K562 (cell line): ENCODE results near the gene MPC2. TPM values are rescaled to one million over a fixed set of nuclear protein-coding genes. Genes with fewer than 3 reads are reported as not detected.

Experiments
- ARID1B ChIP-seq: fragments of 450-650 bp; IDR thresholded peaks from 2 replicates; pipeline ENCODE4 v1.6.1; 2016; ENCODE audit warnings: antibody characterized with exemption, mild to moderate bottlenecking, inconsistent platforms
- ASH1L ChIP-seq: fragments of 450-650 bp; IDR thresholded peaks from 2 replicates; pipeline ENCODE4 v1.6.1; 2018; ENCODE audit warnings: borderline replicate concordance, mild to moderate bottlenecking, low read depth; ENCODE audit not compliant: partially characterized antibody
- ATF7 ChIP-seq: fragments of 450-650 bp; IDR thresholded peaks from 2 replicates; pipeline ENCODE4 v1.7.1; 2014; ENCODE audit warnings: mild to moderate bottlenecking, moderate library complexity
- HDAC3 ChIP-seq: fragments of 450-650 bp; IDR thresholded peaks from 2 replicates; pipeline ENCODE4 v1.6.1; 2018; ENCODE audit warnings: borderline replicate concordance, mild to moderate bottlenecking, moderate library complexity; ENCODE audit not compliant: partially characterized antibody
- KLF16 ChIP-seq: IDR thresholded peaks from 2 replicates; pipeline ENCODE4 v1.6.1; 2016; ENCODE audit warnings: antibody characterized with exemption
- NFE2L1 ChIP-seq: fragments of 450-650 bp; IDR thresholded peaks from 2 replicates; pipeline ENCODE4 v1.6.1; 2016; ENCODE audit warnings: missing genetic modification characterization, low read depth, mild to moderate bottlenecking, missing compliant biosample characterization, moderate library complexity, borderline replicate concordance
- POLR2B ChIP-seq: fragments of 450-650 bp; IDR thresholded peaks from 2 replicates; pipeline ENCODE4 v1.6.1; 2018; ENCODE audit warnings: low read depth; ENCODE audit not compliant: partially characterized antibody
- RCOR1 ChIP-seq, 2 experiments: IDR thresholded peaks; 2 replicates each; pipeline ENCODE4 v1.6.1; 2012; ENCODE audit warnings: low read depth in 2 of 2, low read length in 2 of 2, borderline replicate concordance in 1 of 2, improper control_type of control experiment in 1 of 2
- STAT6 ChIP-seq: sonication (generic); formaldehyde crosslinking; IDR thresholded peaks from 2 replicates; pipeline ENCODE4 v1.8.1; 2023; ENCODE audit warnings: mild to moderate bottlenecking, missing genetic modification reagents
- TAL1 ChIP-seq: fragments of 450-650 bp; IDR thresholded peaks from 2 replicates; pipeline ENCODE4 v1.6.1; 2016; ENCODE audit warnings: mild to moderate bottlenecking
- ZFX ChIP-seq: sonication (generic); formaldehyde crosslinking; IDR thresholded peaks from 2 replicates; pipeline ENCODE4 v1.8.0; 2022; ENCODE audit warnings: mild to moderate bottlenecking, missing genetic modification reagents, moderate library complexity
- ZSCAN29 ChIP-seq: fragments of 450-650 bp; IDR thresholded peaks from 2 replicates; pipeline ENCODE4 v1.6.1; 2017
- polyA plus RNA-seq, 8 experiments: library from polyadenylated mRNA; depleted of rRNA in 4 of 8; stranded (reverse) in 5 of 8; unstranded in 3 of 8; fragments of >200 nt; fragmentation: Nextera tagmentation in 2 of 8; fragmentation: Illumina TruSeq in 1 of 8; extraction: Ambion mirVana in 2 of 8; extraction: Trizol in 1 of 8; gene quantifications; 2 replicates each; pipeline versions ENCODE4 v1.2.1 to v1.2.3, GENCODE V29; 2011 to 2014; ENCODE audit warnings: inconsistent platforms in 1 of 8, missing spikeins in 1 of 8
- total RNA-seq, 7 experiments: library from RNA; depleted of rRNA in 6 of 7; stranded (reverse); fragments of >200 nt in 6 of 7; fragmentation: Illumina TruSeq in 2 of 7; extraction: Trizol in 2 of 7; gene quantifications; 2 replicates each; pipeline versions ENCODE4 v1.2.1 to v1.2.3, GENCODE V29; 2011 to 2021; ENCODE audit warnings: low replicate concordance in 1 of 7
- TF ChIP-seq, protein P1 (sequence below): fragments of 450-650 bp; IDR thresholded peaks from 2 replicates; pipeline ENCODE4 v1.6.1; 2018; ENCODE audit not compliant: partially characterized antibody

The MPC2 gene
- total and polyA plus RNA-seq, 9 of the 15 experiments (the other 6 are each of a cell fraction or from before 2014, with no cell fraction given): 70.7 to 179 (median 144) TPM

DNA sequence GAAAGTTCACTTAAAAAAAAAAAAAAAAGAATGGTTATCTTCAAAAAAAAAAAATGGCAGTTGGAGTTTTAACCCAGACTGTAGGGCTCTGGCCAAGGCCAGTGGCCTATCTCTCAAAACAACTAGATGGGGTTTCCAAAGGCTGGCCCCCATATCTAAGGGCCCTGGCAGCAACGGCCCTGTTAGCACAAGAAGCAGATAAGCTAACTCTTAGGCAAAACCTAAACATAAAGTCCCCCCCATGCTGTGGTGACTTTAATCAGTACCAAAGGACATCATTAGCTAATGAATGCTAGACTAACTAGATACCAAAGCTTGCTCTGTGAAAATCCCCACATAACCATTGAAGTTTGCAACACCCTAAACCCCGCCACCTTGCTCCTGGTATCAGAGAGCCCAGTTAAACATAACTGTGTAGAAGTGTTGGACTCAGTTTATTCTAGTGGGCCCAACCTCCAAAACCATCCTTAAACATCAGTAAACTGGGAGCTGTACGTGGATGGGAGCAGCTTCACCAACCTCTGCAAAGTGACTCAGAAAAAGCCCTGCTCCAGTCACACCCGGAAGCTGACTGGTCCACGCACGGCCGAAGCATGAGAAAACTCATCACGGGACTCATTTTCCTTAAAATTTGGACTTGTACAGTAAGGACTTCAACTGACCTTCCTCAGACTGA is 70.0 kb downstream of the MPC2 start (continued):
- TF ChIP-seq, protein P1, sequence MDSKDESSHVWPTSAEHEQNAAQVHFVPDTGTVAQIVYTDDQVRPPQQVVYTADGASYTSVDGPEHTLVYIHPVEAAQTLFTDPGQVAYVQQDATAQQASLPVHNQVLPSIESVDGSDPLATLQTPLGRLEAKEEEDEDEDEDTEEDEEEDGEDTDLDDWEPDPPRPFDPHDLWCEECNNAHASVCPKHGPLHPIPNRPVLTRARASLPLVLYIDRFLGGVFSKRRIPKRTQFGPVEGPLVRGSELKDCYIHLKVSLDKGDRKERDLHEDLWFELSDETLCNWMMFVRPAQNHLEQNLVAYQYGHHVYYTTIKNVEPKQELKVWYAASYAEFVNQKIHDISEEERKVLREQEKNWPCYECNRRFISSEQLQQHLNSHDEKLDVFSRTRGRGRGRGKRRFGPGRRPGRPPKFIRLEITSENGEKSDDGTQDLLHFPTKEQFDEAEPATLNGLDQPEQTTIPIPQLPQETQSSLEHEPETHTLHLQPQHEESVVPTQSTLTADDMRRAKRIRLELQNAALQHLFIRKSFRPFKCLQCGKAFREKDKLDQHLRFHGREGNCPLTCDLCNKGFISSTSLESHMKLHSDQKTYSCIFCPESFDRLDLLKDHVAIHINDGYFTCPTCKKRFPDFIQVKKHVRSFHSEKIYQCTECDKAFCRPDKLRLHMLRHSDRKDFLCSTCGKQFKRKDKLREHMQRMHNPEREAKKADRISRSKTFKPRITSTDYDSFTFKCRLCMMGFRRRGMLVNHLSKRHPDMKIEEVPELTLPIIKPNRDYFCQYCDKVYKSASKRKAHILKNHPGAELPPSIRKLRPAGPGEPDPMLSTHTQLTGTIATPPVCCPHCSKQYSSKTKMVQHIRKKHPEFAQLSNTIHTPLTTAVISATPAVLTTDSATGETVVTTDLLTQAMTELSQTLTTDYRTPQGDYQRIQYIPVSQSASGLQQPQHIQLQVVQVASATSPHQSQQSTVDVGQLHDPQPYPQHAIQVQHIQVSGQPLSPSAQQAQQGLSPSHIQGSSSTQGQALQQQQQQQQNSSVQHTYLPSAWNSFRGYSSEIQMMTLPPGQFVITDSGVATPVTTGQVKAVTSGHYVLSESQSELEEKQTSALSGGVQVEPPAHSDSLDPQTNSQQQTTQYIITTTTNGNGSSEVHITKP: peak; percentile 17
- TF ChIP-seq KLF16 (peak; percentile 51; the same call in 1 of the 2 replicates), ARID1B (peak; percentile 86), NFE2L1 (tag) (0 out of 2 replicates have a peak, but pooled peaks have one; percentile 11), ATF7 (0 out of 2 replicates have a peak, but pooled peaks have one; percentile 15), ASH1L (peak; percentile 30), STAT6 (CRISPR knock-in tag) (peak; percentile 65; the same call in 1 of the 2 replicates), RCOR1 (IDR thresholded peaks at IDR 0.05; ENCODE audit: borderline replicate concordance in 1 of 2, low read depth in 2 of 2, low read length in 2 of 2) (peak in 1 of 2 experiments; percentile 21; a peak in 1 of 4 replicates), ZSCAN29 (peak; percentile 59; the same call in 1 of the 2 replicates), ZFX (CRISPR knock-in tag) (peak; percentile 66), HDAC3 (peak; percentile 48), POLR2B (peak; percentile 37), TAL1 (peak; percentile 70; the same call in 1 of the 2 replicates)
